Renal cortex interstitium (tissue), 11 donors: Measurements from ENCODE around the gene ELOVL3. TPM values are rescaled to one million over a fixed set of nuclear protein-coding genes. Genes with fewer than 3 reads are reported as not detected.
"Not testable (repeated sequence)": the region's sequence is repeated elsewhere in the genome, so short reads cannot be mapped to it uniquely, and the experiment has no call there.

Source experiments
- DNase-seq, 11 donors: peaks; one replicate each; pipeline ENCODE4 v3.0.0-alpha.2; 2013; ENCODE audit warnings: low read depth in 9 of 11, low spot score in 4 of 11; ENCODE audit errors: extremely low read depth in 1 of 11
- polyA plus RNA-seq, 3 donors: library from polyadenylated mRNA; unstranded; fragments of 120-200 nt; gene quantifications; one replicate each; pipeline ENCODE4 v1.2.1, GENCODE V29; 2013; ENCODE audit not compliant: insufficient read length in 3 of 3

Gene ELOVL3
- polyA plus RNA-seq, 3 donors = 2.2 to 3.1 (median 2.9) TPM

DNA sequence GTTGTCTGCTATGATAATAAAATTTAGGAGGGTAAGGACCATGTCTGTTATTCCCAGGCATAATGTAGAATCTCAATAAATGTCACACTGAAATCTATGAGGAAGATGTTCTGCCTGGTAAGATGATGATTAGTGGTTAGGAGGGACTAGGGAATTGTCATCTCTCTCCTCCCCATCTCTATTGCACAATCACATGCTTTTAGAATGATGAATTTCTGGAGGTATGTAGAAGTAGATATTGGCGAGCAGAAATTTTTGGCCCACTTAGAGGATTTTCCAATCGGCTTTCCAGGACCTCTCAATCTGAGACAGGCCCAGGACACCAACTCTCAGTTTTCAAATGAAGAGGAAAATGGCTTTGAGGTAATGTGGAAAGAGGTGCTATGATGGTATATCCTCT lies 17.2 kb downstream of the ELOVL3 start:
- no peak for DNase-seq

DNA sequence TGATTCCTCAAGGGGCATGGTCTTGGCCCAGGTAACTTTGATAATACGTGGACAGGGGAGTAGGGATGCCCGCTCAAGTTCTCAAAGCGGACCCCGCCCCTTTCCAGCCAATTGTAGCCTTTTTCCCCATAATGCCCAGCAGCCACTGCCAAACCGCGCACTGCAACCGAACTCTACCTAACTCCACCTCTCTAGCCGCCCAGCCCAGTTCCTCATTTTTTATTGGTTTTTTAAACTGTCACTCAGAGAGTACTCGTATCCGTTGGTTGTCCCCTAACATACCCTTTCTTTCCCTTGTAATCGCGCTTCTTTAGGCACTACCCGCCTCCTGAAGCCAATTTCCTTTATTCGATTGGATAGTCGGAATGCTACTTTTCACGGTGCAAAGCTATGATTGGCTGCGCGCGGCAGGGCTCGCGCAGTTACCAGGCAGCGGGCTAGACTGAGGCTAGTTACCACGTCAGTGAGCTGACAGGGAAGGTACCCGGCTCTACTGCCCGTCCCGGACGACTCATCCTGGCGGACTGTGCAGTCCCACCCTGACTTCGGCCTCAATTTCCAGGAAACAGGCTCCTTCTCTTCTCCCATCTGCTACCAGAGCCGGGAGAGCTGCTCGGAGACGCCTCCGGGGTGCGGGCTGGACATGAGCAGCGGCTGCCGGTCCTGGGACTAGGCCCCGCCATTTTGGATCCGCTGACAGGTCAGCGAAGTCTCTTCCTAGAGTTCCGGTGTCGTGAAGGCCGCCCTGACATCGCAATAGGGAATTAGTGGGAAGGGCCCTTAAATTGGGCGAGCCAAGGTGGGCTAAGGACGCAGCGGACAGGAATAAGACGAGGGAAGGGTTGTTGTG lies 19.2 kb downstream of the ELOVL3 start, which contains the start of gene GBF1:
GBF1 (plus strand) TSS at position 451 of the 850 bp plus-strand sequence. CDS start 13,407 bp downstream, outside the sequence.
- peak; percentile 95 to 100 (median 98) for DNase-seq

DNA sequence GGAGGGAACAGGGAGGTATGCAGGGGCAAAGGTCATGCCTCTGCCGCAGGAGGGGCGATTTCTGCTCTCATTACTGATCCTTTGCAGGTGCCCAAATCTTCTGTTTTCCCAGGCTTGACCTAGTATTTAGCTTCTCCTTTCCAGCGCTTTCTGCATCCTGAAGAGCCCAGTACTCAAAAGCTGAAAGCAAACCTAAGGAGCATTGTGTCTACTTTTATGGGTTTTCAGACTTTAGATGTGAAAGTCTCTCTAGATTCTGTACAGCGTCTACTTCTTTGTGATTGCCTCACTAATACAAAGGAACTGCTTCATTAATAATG lies 19.8 kb downstream of the ELOVL3 start:
- DNase-seq = no peak

DNA sequence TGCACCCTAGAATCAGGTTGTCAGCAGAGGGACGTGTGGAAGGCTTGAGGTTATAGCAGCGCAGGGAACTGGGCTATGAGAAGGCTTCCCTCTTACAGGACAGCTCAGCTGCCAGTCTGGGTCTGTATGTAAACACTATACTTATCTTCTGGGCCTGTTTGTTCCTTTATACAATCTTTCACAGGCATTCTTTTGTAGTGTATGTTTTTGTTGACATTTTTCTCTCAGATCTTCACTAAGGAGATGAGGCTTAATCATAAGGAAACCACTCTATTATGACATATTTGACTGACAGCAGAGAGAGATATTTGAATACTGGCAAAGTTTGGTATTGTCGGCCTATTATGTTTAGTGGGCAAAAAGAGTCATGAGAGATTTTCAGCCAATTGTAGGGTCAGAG lies 20.2 kb downstream of the ELOVL3 start:
- no peak for DNase-seq

DNA sequence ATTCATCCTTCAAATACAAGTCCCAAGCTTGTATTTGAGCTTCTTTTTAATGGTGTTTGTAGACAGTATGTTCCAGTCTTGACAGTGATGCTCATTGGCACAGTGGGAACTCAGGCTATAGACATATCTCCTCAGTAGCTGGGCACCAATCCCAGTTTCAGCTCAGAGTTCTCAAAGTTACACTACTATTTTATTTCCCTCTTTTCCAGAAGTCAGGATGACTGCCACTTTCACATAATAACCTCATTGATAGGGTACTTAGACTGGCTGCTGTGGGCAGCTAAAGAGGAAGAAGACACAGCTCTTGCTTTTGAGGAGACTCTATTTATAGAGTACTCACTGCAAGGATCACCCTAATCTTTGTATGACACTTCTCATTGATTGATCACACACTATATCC lies 21.6 kb downstream of the ELOVL3 start:
- DNase-seq = no peak

DNA sequence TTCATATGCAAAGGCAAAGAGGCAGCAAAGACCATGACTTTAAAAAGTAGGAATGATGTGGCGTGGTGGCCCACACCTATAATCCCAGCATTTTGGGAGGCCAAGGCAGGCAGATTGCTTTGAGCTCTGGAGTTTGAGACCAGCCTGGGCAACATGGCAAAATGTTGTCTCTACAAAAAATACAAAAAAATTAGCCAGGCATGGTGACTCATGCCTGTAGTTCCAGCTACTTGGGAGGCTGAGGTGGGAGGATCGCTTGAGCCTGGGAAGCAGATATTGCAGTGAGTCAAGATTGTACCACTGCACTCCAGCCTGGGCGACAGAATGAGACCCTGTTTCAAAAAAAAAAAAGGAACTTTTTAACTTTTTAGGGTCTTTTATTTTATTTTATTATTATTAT lies 26.4 kb downstream of the ELOVL3 start:
- not testable (repeated sequence) for DNase-seq

DNA sequence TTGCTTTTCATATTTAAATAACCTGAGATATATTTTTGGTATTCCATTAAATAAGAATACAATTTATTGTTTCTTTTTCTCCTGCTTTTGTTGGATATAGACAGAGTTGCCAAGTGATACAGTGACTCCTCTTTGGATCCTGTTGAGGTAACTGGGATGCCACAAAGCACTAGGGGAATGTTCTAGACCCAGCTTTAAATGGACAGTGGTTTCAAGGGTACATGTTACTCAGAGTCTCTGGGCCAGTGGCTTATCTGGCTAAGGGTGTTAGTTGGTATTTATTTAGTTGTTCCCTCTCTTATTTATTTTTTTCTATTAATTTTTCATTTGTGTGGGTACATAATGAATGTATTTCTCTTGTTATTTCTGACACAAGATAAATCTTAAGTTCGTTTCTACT lies 28.3 kb downstream of the ELOVL3 start:
- no peak for DNase-seq

DNA sequence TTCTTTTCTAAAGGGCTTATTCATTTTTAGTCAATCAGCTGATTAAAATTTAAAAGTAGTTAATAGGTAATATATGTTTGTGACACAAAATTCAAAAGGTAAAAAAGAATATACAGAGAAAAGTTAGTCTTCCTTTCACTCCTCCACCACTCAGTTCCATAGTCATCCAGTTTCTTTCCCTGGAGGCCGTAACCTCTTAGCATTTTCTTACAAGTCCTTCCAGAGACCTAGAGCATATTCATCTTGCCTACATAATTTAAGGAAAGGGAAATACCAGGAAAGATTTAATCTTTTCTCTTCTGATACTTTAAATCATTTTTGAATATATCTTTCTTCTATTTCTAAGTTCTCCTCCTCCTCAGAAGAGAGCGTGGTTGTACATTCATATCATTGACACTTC lies 29.3 kb downstream of the ELOVL3 start:
- DNase-seq = no peak

DNA sequence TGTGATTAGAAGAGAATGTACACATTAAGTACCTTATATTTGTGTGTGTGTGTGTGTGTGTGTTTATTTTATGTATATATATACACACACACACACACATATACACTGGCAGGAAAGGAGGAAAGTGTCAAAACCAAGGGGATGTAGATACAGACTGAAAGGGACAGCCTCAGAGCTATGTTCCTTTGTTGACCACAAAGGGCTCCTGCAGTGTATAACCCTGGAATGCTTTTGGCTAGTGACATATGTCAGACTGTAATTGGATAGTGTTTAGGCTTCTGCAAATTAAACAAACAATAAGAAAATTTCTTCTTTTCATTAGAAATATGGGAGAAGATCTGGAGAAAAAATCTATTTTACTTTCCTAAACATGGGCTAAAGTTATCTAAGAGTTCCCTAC lies 35.1 kb downstream of the ELOVL3 start:
- DNase-seq = no peak

DNA sequence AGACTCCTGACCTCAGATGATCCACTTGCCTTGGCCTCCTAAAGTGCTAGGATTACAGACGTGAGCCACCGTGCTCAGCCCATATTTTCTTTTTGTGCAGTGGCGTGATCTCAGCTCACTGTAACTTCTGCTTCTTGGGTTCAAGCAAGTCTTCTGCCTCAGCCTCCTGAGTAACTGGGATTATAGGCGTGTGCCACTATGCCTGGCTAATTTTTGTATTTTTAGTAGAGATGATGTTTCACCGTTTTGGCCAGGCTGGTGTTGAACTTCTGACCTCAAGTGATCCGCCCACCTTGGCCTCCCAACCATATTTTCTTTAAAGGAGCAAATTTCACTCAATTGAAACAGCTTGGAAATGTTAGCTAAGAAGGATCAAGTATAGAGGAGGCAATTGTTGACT lies 35.7 kb downstream of the ELOVL3 start:
- DNase-seq = no peak

DNA sequence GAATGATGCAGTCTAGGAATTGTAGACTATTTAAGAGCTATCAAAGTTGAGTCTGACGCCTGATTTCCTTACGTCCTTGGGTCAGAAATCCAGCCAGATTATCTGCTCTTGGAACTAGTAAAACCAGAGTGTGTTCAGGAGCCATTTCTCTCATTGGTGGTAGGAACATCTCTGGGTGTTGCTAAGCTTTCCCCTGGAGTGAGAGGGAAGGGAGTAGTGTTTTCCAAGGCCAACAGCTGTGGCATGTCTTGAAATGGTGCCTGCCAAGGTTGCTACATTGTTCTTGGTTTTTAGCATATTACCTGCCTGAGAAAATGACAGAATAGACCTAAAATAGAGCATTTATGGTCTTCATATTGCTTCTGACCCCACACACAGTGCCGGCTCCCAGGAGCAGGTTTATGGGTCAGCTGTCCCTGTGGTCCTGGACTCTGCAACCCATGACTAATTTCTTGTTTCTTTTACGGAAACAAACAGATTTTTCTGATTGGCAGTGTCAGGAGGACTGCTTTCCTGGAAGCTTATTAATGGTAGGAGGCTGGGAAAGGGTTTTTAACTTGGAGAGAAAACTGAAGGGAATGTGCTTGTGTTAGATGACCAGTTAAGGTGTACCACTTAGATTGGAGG lies 36.8 kb downstream of the ELOVL3 start:
- DNase-seq = no peak

DNA sequence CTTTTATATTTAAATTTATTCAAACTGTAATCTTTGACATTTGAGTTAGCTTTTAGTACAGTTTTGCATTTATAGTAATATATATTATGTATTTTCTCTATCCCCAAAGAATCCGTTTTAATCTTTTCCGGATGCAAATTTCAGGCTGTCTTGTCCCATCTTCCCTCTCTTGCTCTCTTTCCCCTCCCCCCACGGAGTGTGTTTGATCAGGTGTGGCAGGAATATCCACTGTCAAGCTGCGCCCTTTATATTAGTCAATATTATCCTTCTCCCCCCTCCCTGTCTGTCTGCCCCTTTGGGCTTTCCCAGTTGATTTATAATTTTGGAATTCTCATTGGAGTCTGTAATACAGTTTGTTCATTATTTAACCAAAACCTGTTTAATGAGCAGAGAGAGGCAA lies 38.3 kb downstream of the ELOVL3 start:
- DNase-seq = no peak

DNA sequence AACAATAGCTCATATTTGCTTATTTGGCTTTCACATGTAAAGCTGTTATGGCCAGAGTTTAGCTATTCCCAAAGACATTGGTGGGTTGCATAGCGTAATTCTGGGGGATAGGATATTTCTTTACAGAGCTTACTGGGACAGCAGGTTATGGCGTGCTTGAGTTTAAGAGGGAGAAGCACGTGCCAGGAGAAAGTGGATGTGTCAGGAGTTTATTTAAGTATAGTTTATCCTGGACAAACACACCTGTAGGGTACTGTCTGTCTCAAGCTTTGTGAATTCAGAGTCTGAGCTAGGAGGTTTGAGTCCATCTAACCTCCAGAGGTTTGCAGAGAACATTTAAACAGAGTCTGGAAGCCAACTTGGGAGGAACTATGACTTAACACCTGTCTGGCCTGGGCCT lies 40.6 kb downstream of the ELOVL3 start:
- no peak for DNase-seq

DNA sequence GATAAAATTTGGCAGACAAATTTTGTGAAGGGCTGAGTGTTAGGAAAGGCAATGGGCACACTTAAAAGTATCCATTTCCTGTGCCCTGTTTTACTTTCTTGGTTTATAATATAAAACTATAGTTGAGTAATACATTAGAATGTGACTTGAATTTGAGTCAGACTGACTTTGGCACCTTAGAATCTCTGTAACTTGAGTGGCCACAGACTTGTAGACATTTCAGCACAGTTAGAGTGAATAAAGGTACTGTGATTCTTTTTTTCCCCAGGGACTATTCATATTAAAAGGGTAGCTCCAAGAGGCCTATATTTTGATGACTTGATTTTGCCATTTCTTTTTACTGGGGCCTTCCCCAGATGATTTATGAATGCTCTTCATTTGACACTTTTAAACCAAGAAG lies 41.6 kb downstream of the ELOVL3 start:
- no peak for DNase-seq

DNA sequence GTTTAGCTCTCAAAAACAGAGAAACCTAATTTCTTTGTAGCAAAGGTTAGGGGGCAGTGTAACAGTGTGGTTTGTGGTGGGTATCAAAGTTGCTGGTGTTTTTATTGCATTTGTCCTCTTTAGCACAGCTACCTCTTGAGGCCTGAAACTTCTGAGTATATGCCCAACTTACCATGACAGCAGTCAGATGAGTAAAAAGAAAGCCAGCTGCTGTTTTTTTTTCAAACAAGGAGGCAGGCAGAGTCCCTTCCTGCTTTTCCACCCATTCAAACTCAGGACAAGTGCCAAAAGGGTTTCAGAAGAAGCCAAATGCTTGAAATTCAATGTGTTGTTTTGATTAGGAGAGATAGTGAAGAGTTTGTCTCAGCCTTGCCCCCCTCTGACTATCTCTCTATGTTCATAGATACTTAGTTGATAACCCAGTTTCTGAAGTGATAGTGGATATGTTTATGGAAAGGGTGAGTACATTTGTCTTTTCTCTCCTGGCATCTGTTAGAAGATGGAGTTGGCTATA lies 42.3 kb downstream of the ELOVL3 start:
- DNase-seq = no peak

DNA sequence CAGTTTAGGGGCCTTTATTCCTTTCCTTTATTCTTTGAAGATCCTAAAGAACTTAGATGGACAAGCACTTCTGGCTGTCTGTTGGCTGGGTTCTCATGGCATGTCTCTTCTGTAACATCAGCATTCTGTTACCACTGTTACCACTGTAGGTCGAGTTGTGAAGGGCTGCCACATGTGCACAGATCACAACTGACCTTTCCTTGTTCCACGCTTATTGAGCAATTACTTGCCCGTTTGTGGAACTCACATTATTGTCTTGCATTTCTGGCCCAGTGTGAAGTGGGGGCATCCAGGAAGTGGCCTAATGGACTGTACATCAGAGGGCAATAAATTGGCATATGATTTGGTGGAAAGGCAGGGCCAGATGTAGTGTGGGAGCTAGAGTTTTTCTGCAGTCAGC lies 42.9 kb downstream of the ELOVL3 start:
- DNase-seq = no peak

DNA sequence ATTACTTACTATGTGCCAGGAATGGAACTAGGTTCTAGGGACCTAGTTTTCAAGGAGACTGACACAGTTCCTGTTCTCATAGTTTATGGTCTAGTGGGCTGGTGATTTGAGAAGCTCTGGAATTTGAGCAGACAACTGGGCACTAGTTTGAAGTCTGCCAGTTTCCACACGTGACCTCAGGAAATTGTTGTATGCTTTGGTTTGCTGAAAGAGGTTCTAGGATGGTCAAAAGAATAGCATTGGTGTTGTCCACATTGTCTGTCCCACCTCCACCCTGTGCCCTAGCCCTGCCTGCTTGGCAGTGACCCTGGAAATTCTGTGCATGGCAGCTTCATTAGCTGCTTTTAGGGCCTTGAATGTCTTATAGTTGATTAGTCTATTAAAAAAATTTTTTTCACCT lies 48.0 kb downstream of the ELOVL3 start:
- DNase-seq = no peak

DNA sequence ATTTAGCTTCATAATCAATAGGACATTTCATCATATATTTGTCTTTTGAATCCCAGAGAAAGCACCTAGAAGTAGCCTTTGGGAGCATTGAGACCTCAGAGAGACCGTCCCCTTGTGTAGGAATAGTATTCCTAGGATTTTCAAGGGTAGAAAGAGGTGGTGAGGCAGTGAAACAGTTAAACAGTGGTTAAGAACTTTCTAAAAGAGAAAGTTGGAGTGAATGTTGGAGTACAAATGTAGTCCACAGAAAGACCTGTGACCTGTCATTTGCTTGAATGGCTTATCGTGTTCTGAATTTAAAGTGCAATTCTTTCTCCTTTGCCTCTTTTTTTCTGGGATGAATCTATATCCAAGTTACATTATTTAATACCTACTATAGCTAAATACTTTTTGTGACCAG lies 49.2 kb downstream of the ELOVL3 start:
- no peak for DNase-seq

DNA sequence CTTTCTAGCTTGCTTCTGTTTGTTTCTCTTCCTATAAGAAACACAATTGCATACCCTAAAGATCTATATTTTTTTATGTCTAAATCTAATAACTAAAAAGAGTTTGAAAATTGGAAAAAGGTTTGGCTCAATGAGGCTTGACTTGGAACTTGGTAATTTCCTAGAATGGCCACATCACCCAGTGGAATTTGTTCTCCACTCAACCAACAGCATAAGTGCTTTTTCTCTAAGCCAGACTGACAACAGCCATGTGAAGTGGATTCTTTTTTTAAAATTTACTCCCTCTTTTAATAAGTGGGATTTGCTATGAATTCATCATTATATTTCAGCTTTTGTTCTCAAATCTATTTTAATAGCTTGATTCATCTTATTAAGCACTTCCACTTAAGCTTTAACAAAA lies 53.0 kb downstream of the ELOVL3 start:
- DNase-seq = no peak
